HCT116 (cell line): ENCODE measurements around the gene TSPAN11. TPM values are rescaled to one million over a fixed set of nuclear protein-coding genes. Genes with fewer than 3 reads are reported as not detected.

Experiments used
- ATAC-seq: fragments of 200-7000 bp; cut with Tn5 transposase; 2 replicates; pipeline ENCODE4 v1.9.1; 2020; ENCODE audit warnings: mild to moderate bottlenecking, moderate library complexity
- BruUV-seq: library from RNA; stranded (reverse); fragments of 400-500 nt; replicated peaks from 2 replicates; lab custom pipeline; 2021; lab: Mats Ljungman, UMichigan
- CTCF ChIA-PET: fragments of 300-600 bp; sonication (Branson Sonifier 250); formaldehyde crosslinking; loops from one replicate; lab custom pipeline; 2021; ENCODE audit warnings: antibody characterized with exemption; lab: Charles Lee
- POLR2A ChIA-PET: fragments of 300-600, 350-600 bp; sonication (Branson Sonifier 250); formaldehyde crosslinking; loops from one replicate; lab custom pipeline; 2021; ENCODE audit warnings: antibody characterized with exemption; lab: Charles Lee
- RAD21 ChIA-PET, 2 experiments: fragments of 300-600 bp; sonication (Branson Sonifier 250); formaldehyde crosslinking; loops; one replicate each; lab custom pipeline; 2023; ENCODE audit warnings: low total read pairs in 2 of 2; ENCODE audit not compliant: uncharacterized antibody in 2 of 2, unreplicated experiment in 2 of 2, low non-redundant PET in 1 of 2; lab: Charles Lee
- DNase-seq: peaks from one replicate; pipeline ENCODE4 v3.0.0-alpha.2; 2010; ENCODE audit warnings: low read depth, low spot score
- H2AFZ ChIP-seq: fragments of 200-600 bp; shearing (Covaris generic), sonication (generic); 2 replicates; pipeline ENCODE4 v1.6.1; 2017; ENCODE audit warnings: low read depth, mixed run types, mixed read lengths, antibody characterized with exemption, low read length; ENCODE audit not compliant: poor library complexity, severe bottlenecking
- H3K27ac ChIP-seq: 2 replicates; pipeline ENCODE4 v1.5.1; 2012; ENCODE audit warnings: low read depth, low read length
- H3K27me3 ChIP-seq: fragments of 200-600 bp; sonication (generic); 2 replicates; pipeline ENCODE4 v1.6.1; 2016; ENCODE audit warnings: mixed run types, low read length, mixed read lengths; ENCODE audit not compliant: insufficient read depth
- H3K36me3 ChIP-seq, 2 experiments: fragments of 200-500 bp in 1 of 2; fragments of 200-600 bp in 1 of 2; sonication (Bioruptor generic) in 1 of 2; sonication (generic) in 1 of 2; 2 replicates each; pipeline versions ENCODE4 v1.5.1 to v1.6.1; 2014 to 2016; ENCODE audit warnings: low read length in 2 of 2, inconsistent platforms in 1 of 2, mixed read lengths in 1 of 2, mixed run types in 1 of 2; ENCODE audit not compliant: insufficient read depth in 2 of 2, control insufficient read depth in 1 of 2
- H3K4me1 ChIP-seq, 2 experiments: fragments of 200-600 bp in 1 of 2; sonication (generic) in 1 of 2; 2 replicates each; pipeline versions ENCODE4 v1.5.1 to v1.6.1; 2012 to 2017; ENCODE audit warnings: low read length in 2 of 2, inconsistent platforms in 1 of 2, mild to moderate bottlenecking in 1 of 2, mixed read lengths in 1 of 2, mixed run types in 1 of 2, moderate library complexity in 1 of 2; ENCODE audit not compliant: insufficient read depth in 2 of 2, control insufficient read depth in 1 of 2
- H3K4me2 ChIP-seq: fragments of 200-600 bp; sonication (generic); 2 replicates; pipeline ENCODE4 v1.6.1; 2017; ENCODE audit warnings: mixed run types, low read length, mixed read lengths
- H3K4me3 ChIP-seq, 2 experiments: fragments of 200-600 bp in 1 of 2; sonication (generic) in 1 of 2; replicated peaks in 1 of 2; 2 replicates each; pipeline ENCODE4 v1.5.1; 2011 to 2016; ENCODE audit warnings: low read length in 2 of 2, control low read depth in 1 of 2, low read depth in 1 of 2, mild to moderate bottlenecking in 1 of 2, mixed read lengths in 1 of 2, mixed run types in 1 of 2
- H3K79me2 ChIP-seq: fragments of 200-600 bp; sonication (generic); 2 replicates; pipeline ENCODE4 v1.6.1; 2017; ENCODE audit warnings: mild to moderate bottlenecking, mixed run types, low read length, moderate library complexity, mixed read lengths; ENCODE audit not compliant: insufficient read depth
- H3K9ac ChIP-seq: fragments of 200-600 bp; sonication (generic); 2 replicates; pipeline ENCODE4 v1.6.1; 2016; ENCODE audit warnings: low read length, mixed read lengths
- H3K9me2 ChIP-seq: fragments of 200-600 bp; sonication (generic), shearing (Covaris generic); 2 replicates; pipeline ENCODE4 v1.6.1; 2017; ENCODE audit warnings: mixed run types, mild to moderate bottlenecking, moderate library complexity; ENCODE audit not compliant: insufficient read depth
- H3K9me3 ChIP-seq, 2 experiments: fragments of 200-500 bp in 1 of 2; fragments of 200-600 bp in 1 of 2; sonication (Bioruptor generic) in 1 of 2; sonication (generic) in 1 of 2; 2 replicates each; pipeline ENCODE4 v1.6.1; 2014 to 2017; ENCODE audit warnings: low read length in 2 of 2, mixed read lengths in 2 of 2, inconsistent platforms in 1 of 2, low read depth in 1 of 2, mild to moderate bottlenecking in 1 of 2, mixed run types in 1 of 2, moderate library complexity in 1 of 2; ENCODE audit not compliant: control insufficient read depth in 1 of 2, insufficient read depth in 1 of 2
- H4K20me1 ChIP-seq: fragments of 200-600 bp; sonication (generic), shearing (Covaris generic); 2 replicates; pipeline ENCODE4 v1.6.1; 2017; ENCODE audit warnings: mixed run types, mild to moderate bottlenecking, moderate library complexity; ENCODE audit not compliant: insufficient read depth
- CBX3 ChIP-seq: IDR thresholded peaks from 2 replicates; pipeline ENCODE4 v1.6.1; 2012; ENCODE audit warnings: low read depth
- ELF1 ChIP-seq: IDR thresholded peaks from 2 replicates; pipeline ENCODE4 v1.6.1; 2012; ENCODE audit warnings: low read depth, borderline replicate concordance
- FOSL1 ChIP-seq: IDR thresholded peaks from 2 replicates; pipeline ENCODE4 v1.6.1; 2012; ENCODE audit warnings: low read depth
- JUND ChIP-seq: IDR thresholded peaks from 2 replicates; pipeline ENCODE4 v1.6.1; 2012
- POLR2A ChIP-seq: IDR thresholded peaks from 2 replicates; pipeline ENCODE4 v1.7.0; 2011; ENCODE audit warnings: borderline replicate concordance; ENCODE audit not compliant: insufficient read depth, insufficient read length; ENCODE audit errors: extremely low read depth
- POLR2AphosphoS5 ChIP-seq: IDR thresholded peaks from 2 replicates; pipeline ENCODE4 v1.6.1; 2011; ENCODE audit warnings: mild to moderate bottlenecking, low read depth, low read length, moderate library complexity
- SP1 ChIP-seq: IDR thresholded peaks from 2 replicates; pipeline ENCODE4 v1.6.1; 2012; ENCODE audit warnings: low read depth
- SRF ChIP-seq: IDR thresholded peaks from 2 replicates; pipeline ENCODE4 v1.6.1; 2012; ENCODE audit warnings: low read depth
- YY1 ChIP-seq: IDR thresholded peaks from 2 replicates; pipeline ENCODE4 v1.6.1; 2011; ENCODE audit warnings: low read length, low read depth, moderate library complexity, mild to moderate bottlenecking; ENCODE audit not compliant: insufficient replicate concordance; ENCODE audit errors: extremely low read depth
- ZFX ChIP-seq: fragments of 450-650 bp; IDR thresholded peaks from 2 replicates; pipeline ENCODE4 v1.6.1; 2017
- ZNF274 ChIP-seq: fragments of 200-500 bp; sonication (Bioruptor generic); IDR thresholded peaks from 2 replicates; pipeline ENCODE4 v1.6.1; 2014; ENCODE audit warnings: mild to moderate bottlenecking, low read depth, low read length, inconsistent platforms
- intact Hi-C: fragments of 100-400 bp; cut with micrococcal nuclease; formaldehyde crosslinking; loops from 2 replicates; pipeline ENCODE4 v1.10.0; 2022
- total RNA-seq: library from RNA; stranded (reverse); gene quantifications from one replicate; pipeline ENCODE4 v1.2.1, GENCODE V29; 2021; ENCODE audit not compliant: unreplicated experiment
- TF ChIP-seq, protein P1 (sequence below), 3 experiments: fragments of 200-600 bp in 1 of 3; sonication (generic) in 1 of 3; IDR thresholded peaks in 2 of 3; conservative IDR thresholded peaks in 1 of 3; 2 replicates each; pipeline ENCODE4 v1.5.1; 2012 to 2017; ENCODE audit warnings: low read depth in 2 of 3, low read length in 2 of 3, antibody characterized with exemption in 1 of 3, borderline replicate concordance in 1 of 3, control low read depth in 1 of 3, mild to moderate bottlenecking in 1 of 3, mixed read lengths in 1 of 3, mixed run types in 1 of 3, moderate library complexity in 1 of 3; ENCODE audit not compliant: insufficient read depth in 1 of 3
- TF ChIP-seq, protein P2 (sequence below): IDR thresholded peaks from 2 replicates; pipeline ENCODE4 v1.6.1; 2011; ENCODE audit warnings: mild to moderate bottlenecking, low read length, moderate library complexity; ENCODE audit not compliant: insufficient replicate concordance; ENCODE audit errors: extremely low read depth
- TF ChIP-seq, protein P3 (sequence below): IDR thresholded peaks from 2 replicates; pipeline ENCODE4 v1.6.1; 2012

TSPAN11 gene
- total RNA-seq, 1 experiment from 2014 or later = not detected

DNA sequence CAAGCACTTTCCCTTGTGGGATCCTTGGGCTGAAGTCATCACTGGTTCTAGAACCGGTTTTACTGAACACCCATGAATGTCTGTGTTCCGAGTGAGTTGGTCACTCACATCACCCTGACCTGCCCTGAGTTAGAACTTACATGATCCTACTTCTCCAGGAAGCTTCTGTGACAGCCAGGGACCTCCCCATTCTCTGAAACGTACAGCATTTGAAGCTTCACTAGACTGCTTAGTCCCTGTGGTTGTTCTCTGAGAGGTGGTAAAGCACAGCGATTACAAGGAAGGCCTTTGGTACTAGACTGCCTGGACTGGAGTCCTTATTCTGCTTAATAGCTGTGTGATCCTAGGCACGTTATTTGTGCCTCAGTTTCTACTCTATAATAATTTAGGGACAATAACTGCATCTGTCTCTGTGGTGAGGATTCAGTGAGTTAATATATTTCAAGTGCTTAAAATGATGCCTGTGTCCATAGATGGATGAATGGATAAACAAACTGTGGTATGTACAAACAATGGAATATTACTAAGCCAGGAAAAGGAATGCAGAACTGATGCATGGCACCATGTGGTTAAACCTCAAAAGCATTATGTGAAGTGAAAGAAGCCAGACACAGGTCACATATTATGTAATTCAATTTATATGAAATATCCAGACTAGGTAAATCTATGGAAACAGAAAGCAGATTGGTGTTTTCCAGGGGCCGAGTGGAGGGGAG lies 92.4 kb downstream of the TSPAN11 start (continued):
- TF ChIP-seq POLR2AphosphoS5 (no peak), ZFX (no peak), SP1 (no peak), POLR2A (no peak), FOSL1 (no peak), JUND (no peak)
- TF ChIP-seq, protein P1, sequence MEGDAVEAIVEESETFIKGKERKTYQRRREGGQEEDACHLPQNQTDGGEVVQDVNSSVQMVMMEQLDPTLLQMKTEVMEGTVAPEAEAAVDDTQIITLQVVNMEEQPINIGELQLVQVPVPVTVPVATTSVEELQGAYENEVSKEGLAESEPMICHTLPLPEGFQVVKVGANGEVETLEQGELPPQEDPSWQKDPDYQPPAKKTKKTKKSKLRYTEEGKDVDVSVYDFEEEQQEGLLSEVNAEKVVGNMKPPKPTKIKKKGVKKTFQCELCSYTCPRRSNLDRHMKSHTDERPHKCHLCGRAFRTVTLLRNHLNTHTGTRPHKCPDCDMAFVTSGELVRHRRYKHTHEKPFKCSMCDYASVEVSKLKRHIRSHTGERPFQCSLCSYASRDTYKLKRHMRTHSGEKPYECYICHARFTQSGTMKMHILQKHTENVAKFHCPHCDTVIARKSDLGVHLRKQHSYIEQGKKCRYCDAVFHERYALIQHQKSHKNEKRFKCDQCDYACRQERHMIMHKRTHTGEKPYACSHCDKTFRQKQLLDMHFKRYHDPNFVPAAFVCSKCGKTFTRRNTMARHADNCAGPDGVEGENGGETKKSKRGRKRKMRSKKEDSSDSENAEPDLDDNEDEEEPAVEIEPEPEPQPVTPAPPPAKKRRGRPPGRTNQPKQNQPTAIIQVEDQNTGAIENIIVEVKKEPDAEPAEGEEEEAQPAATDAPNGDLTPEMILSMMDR (IDR thresholded peaks at IDR 0.05 in 2 of 3, conservative IDR thresholded peaks at IDR 0.05 in 1 of 3; ENCODE audit: borderline replicate concordance in 1 of 3, insufficient read depth in 1 of 3, low read depth in 2 of 3, low read length in 2 of 3) = no peak

DNA sequence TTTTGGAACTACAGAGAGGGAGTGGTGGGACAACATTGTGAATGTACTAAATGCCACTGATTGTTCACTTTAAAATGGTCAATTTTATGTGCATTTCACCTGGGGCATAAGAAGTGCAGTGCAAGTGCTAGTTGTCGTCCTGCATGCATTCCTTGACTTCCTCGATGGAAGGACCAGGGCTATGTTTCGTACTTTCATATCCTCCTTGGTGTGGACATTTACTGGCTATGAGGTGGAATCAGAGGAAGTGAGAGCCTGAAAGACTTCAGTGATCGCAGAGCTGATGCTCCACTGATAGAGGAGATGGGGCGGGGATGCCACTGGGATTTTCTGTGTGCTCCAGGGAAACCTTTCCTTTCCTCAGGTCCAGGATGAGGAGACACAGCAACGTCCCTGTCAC lies 93.0 kb downstream of the TSPAN11 start:
- H3K4me3 ChIP-seq = no peak overlapping the region
- H3K27me3 ChIP-seq = no peaks in the 10 kb centered on the region
- ChIA-PET CTCF (no interaction called here), POLR2A (no interaction called here), RAD21 (no interaction called here)
- no peaks in the 10 kb centered on the region for H3K36me3 ChIP-seq
- intact Hi-C loops = no loop called here
- H2AFZ ChIP-seq = no peak overlapping the region
- no peaks in the 10 kb centered on the region for H3K4me1 ChIP-seq
- no peaks in the 10 kb centered on the region for H3K79me2 ChIP-seq
- no peaks in the 10 kb centered on the region for H4K20me1 ChIP-seq
- H3K9ac ChIP-seq = no peak overlapping the region
- no TSS peak for BruUV-seq
- no peak overlapping the region for H3K4me2 ChIP-seq
- DNase-seq (no peak), ATAC-seq (no peak)
- H3K9me2 ChIP-seq = no peaks in the 10 kb centered on the region
- H3K27ac ChIP-seq = no peak overlapping the region
- no peaks in the 10 kb centered on the region for H3K9me3 ChIP-seq
- no peak for TF ChIP-seq JUND
- TF ChIP-seq CBX3 = no peak
- TF ChIP-seq, protein P2, sequence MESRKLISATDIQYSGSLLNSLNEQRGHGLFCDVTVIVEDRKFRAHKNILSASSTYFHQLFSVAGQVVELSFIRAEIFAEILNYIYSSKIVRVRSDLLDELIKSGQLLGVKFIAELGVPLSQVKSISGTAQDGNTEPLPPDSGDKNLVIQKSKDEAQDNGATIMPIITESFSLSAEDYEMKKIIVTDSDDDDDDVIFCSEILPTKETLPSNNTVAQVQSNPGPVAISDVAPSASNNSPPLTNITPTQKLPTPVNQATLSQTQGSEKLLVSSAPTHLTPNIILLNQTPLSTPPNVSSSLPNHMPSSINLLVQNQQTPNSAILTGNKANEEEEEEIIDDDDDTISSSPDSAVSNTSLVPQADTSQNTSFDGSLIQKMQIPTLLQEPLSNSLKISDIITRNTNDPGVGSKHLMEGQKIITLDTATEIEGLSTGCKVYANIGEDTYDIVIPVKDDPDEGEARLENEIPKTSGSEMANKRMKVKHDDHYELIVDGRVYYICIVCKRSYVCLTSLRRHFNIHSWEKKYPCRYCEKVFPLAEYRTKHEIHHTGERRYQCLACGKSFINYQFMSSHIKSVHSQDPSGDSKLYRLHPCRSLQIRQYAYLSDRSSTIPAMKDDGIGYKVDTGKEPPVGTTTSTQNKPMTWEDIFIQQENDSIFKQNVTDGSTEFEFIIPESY = no peak
- no peak for TF ChIP-seq SRF
- no peak for TF ChIP-seq ELF1
- TF ChIP-seq YY1 = no peak
- TF ChIP-seq, protein P1 (IDR thresholded peaks at IDR 0.05 in 2 of 3, conservative IDR thresholded peaks at IDR 0.05 in 1 of 3; ENCODE audit: borderline replicate concordance in 1 of 3, insufficient read depth in 1 of 3, low read depth in 2 of 3, low read length in 2 of 3) = no peak
- TF ChIP-seq ZNF274 = no peak
- TF ChIP-seq, protein P3, sequence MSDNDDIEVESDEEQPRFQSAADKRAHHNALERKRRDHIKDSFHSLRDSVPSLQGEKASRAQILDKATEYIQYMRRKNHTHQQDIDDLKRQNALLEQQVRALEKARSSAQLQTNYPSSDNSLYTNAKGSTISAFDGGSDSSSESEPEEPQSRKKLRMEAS = no peak
